Stimulated activated CD8-positive, alpha-beta memory T cell treated with anti-CD3 and anti-CD28 coated beads, Interleukin-15, amount 100 ng/mL, for 24 hours (primary cell): ENCODE data around the gene CFAP58.

Experiments
- DNase-seq: peaks from one replicate; pipeline ENCODE4 v3.0.0-alpha.2; 2020; ENCODE audit warnings: low read depth

CFAP58 gene

GRCh38 chr10:104368381-104368780 is 14.7 kb downstream of the CFAP58 start:
- DNase-seq: no peak

DNA sequence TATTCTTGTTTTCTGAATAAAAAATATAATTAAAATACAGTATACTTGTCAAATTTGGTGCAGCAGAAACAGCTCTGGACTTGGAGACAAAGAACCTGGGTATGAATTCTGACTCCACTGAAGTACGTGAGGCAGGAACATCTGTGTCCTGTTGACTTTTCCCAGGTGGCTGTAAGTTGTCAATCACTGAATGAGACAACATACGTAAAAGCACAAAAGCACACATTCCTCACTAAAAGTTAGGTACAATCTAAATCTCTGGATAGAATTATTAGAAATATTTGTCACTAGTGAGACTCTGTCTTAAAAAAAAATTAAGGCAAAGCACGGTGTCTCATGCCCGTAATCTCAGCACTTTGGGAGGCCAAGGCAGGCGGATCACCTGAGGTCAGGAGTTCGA is 18.1 kb downstream of the CFAP58 start:
- DNase-seq: no peak

- DNase-seq: no peak
These were observed 21.0 kb downstream of the CFAP58 start for GRCh38 chr10:104374591-104374990.

DNA sequence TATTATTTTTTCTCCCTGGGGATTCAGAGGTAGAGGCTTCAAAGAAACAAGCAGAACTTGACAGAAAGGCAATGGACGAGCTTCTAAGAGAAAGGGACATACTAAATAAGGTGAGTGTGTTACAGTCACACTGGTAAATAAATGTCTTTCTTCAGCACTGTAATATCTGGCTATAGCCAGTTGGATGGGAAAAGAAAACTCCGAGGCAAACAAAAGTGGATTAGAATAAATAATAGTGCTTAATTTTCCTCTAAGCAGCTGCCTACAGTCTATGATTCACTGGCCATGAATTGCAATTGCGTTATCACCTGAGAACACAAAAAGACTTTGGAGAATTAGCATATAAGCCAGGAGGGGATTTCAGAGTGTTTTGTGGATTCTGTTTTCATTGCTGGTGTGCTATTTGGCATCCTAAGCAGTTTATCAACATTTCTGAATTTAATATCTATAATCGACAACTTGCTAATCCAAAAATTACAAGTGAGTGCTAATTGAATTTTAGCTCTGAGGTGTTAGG is 23.2 kb downstream of the CFAP58 start:
- DNase-seq: no peak

GRCh38 chr10:104380336-104380735 is 26.7 kb downstream of the CFAP58 start:
- DNase-seq: no peak

- DNase-seq: no peak
These were observed 33.7 kb downstream of the CFAP58 start for GRCh38 chr10:104387130-104387888.

- DNase-seq: no peak
These were observed 35.2 kb downstream of the CFAP58 start for GRCh38 chr10:104388830-104389229.

DNA sequence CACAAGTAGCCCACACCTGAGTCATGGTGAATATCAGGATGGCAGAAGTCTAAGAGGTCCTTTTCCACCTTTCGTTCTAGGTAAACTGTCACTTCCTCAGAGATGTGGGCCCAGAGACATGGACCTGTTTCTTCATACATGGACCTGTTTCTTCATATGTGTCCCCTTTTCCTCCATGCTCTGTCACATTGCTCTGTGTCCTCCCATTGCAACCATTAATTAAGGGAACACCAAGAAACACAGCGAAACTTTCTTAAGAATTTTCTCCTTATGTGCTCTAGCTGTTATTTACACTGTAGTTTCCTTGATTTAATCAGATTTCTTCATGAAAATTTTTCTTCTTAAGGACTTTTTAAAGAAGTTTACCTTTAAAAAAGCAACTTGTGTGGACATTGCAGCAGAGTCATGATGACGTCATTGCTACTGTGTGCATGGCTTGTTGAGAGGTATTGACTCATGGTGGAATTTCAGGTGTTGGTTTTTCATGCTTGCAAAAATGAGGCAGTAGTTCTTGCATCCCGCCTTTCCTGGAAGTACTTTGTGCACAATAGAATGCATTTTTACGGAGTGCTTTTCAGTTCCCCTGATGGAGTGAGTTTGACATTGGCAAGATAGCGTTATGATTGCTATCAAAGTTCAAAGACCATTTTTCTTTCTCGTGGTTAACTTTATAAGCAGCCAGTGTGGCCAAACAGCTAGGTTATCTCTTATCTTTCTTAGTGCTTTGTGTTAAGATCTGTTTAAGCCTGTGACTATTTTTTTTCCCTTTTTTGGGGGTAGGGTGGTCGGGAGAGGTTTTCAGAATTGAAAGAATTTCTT is 37.7 kb downstream of the CFAP58 start:
- DNase-seq: no peak

- DNase-seq: no peak
These were observed 38.3 kb downstream of the CFAP58 start for GRCh38 chr10:104391969-104392296.

DNA sequence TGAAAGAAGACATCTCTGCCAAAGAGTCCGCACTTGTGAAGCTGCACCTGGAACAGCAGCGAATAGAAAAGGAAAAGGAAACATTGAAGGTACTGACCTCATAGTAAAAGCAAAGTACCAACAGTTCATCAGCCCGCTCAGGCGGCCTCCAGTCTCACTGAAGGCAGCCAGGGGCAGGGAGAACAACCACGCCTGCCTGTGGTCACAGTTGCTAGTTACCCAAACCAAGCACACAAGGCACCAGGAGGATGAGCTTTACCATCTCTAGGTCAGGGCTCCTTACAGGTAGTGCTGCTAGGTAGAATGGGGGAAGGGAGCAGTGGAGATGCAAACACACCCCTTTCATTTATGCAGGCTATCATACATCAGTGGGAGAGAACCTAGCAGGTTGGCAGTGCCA is 39.8 kb downstream of the CFAP58 start:
- DNase-seq: no peak

GRCh38 chr10:104396581-104396980 is 42.9 kb downstream of the CFAP58 start:
- no peak for DNase-seq

DNA sequence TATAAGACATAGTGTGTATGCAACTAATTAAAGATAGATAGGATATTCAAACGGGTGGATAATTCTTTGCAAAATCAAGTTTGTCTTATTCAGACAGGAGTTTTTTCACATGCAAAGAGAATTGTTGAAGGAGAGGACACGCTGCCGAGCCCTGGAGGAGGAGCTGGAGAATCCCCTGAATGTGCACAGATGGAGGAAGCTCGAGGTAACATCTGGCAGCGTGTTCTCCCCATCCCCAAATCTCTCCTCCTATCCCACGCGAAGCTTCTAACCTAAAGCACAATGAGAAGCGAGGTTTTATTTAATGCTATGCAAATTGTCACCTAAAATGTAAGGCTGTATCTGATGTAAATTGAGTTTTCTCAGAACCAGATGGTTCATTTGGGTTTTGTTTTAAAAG is 50.0 kb downstream of the CFAP58 start:
- DNase-seq: no peak

DNA sequence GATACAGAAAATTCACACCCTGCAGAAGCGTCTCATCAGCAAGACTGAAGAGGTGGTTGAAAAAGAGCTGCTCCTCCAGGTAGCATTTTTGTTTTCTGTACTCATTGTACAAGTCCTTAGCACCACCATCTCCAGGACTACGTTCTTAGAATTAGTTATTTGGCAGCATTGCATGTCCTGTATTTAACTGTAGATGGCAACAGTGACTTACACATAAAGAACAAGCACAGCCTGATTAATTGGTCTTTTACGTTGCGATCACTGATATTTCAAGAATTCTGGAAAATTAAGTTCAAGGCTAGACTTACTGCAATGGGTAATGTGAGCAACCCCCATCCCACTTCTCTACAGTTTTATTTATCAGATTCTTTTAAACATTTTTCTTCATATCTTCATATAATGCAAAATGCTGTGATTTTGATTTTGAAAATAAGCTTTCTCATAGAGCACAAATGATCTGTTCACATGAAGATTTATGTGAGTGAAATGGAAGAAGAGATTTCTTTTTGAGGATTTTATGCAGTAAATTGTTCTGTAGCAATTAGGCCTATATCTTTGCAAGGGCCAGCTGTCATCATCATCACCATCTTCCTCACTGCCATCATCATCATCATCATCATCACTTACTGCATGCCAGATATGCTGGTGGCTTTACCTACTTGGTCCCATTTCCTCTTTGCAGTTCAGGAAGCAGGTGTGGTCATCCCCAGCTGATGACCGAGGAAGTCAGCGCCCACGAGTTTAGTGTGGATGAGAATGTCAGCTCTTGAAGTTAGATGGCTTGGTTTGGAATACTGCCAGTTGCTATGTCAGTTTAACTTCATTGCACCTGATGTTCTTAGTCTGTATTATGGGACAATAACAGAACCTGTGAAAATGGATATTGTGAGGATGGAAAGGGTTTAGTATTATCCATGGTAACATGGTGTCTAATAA is 53.4 kb downstream of the CFAP58 start:
- no peak for DNase-seq

- no peak for DNase-seq
These were observed 59.9 kb downstream of the CFAP58 start for GRCh38 chr10:104413528-104413927.

DNA sequence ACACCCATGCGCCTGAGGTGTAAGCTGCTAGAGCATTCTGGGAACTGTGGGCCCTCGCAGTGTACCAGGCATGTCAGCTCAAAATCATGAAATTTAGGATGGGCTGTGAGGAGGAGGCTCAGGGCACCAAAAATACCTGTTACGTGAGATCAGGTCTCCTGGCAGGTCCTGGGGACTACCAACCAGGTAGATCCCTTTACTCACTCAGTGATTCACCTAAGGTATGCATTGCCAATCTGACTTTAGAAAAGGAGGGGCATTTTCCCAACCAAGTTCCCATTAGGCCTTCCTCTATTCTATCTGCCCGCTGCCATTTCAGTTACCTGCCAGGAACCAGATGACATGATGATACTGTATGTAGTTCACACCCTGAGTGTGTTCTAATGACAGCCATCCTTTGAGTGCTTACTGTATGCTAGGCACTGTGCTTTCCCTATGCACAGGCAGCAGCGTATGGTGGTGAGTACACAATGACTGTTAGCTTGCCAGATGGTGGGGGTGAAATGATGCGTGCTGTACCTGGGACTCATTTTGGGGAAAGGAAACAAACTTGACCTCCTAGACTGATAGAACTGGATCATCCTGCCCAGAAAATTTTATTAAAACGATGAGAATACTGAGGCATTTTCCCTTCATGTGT is 62.0 kb downstream of the CFAP58 start:
- DNase-seq: no peak

DNA sequence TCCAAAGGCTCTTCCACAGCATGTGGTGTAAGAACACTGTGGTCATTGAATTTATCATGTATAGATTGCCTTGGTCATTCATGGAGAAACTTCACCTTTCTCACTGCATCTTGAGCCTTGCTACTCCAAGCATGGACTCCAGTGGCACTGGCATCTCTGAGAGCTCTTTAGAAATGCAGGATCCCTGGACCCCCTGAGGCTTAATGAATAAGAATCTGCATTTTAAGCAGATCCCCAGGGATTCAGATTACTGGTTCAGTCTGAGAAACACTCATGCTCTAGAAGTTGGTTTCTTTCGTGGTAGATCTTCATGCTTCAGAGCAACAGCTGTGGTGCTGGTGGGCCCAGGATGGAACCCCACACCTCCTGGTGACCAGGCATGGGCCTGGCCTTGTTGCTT is 63.2 kb downstream of the CFAP58 start:
- DNase-seq: no peak

GRCh38 chr10:104417637-104418292 is 64.1 kb downstream of the CFAP58 start:
- no peak for DNase-seq

- no peak for DNase-seq
These were observed 71.1 kb downstream of the CFAP58 start for GRCh38 chr10:104424719-104425118.

DNA sequence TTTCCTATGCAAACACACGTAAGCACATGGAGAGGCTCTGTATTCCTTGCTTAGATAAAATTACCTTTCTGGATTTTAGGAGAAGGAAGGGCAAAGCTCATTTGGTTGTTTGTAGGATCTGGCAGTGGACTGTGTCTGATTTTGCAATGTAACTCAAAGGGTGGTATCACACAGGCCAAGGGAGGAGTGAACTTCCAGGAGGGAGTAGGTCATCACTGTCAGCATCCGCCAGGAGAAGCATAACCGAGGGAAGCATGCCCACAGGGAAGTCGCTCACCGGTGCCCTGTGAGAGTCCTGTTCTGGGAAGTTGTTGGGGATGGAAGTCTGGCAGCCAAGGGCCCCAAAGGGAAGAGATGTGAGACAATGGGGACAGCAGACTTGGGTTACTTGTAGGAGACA is 74.4 kb downstream of the CFAP58 start:
- no peak for DNase-seq

DNA sequence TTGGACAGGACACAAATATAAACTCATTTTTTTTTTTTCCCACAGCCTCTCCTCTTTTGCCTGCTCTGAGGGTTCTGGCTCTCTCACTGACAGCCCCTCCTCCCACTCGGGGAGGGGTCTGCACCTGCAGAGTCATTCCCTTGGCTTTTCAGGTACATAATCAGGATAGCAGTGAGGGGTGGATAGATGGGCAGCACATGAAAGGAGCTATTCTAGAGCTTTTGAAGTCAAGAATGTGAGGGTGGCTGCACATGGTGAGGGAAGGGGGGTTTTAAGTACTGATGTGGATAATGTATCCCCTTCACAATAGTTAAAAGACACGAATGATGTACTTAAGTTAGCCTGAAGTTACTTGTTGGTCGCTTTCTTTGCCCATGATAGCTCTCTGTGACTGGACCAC is 76.2 kb downstream of the CFAP58 start:
- DNase-seq: no peak

- DNase-seq: no peak
These were observed 76.7 kb downstream of the CFAP58 start for GRCh38 chr10:104430360-104430759.
